ENCODE data around the gene NAV2. TPM values are rescaled to one million over a fixed set of nuclear protein-coding genes. Genes with fewer than 3 reads are reported as not detected.

Gene NAV2
- total RNA-seq, 1 experiment from 2014 or later = 22.7 TPM

DNA sequence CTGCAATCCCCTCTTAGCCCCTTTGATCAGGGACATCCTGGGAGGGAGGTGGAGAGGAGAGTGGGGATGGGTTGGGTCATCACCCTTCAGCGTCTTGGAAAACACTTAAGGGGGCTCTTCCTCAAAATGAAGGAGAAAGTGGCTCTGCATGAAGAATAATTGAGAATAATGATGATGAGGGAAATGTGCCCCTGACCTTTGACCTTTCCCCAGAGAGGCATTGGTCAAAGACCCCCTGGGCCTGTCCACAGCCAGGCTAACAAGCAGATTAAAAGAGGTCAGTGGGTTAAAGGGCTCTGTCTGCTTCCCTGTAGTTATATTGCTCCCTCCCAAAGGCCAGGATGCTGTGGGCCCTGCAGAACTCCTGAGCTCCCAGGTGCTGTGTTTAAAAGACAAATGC is 68.7 kb downstream of the NAV2 start:
- BruUV-seq (replicated peaks) = no TSS peak
- Histone ChIP-seq H3K9me3 (ENCODE audit: control insufficient read depth, insufficient read depth, low read depth, low read length) (no peaks in the 10 kb centered on the region), H3K27ac (ENCODE audit: low read length) (no peak overlapping the region), H3K4me3 (ENCODE audit: low read depth in 2 of 2, low read length in 2 of 2) (no peak overlapping the region), H3K27me3 (ENCODE audit: control insufficient read depth, insufficient read depth, low read length) (no peaks in the 10 kb centered on the region), H3K4me1 (ENCODE audit: control insufficient read depth, insufficient read depth, low read length) (peaks cover 6% of the 10 kb centered on the region; the same call in 1 of the 2 replicates), H3K36me3 (ENCODE audit: control insufficient read depth, insufficient read depth, low read length) (no peaks in the 10 kb centered on the region)
- TF ChIP-seq TCF7L2 (IDR thresholded peaks at IDR 0.05; ENCODE audit: low read depth, low read length) (no peak), POLR2AphosphoS5 (IDR thresholded peaks at IDR 0.05; ENCODE audit: low read depth, low read length) (no peak)
- TF ChIP-seq, protein P1, sequence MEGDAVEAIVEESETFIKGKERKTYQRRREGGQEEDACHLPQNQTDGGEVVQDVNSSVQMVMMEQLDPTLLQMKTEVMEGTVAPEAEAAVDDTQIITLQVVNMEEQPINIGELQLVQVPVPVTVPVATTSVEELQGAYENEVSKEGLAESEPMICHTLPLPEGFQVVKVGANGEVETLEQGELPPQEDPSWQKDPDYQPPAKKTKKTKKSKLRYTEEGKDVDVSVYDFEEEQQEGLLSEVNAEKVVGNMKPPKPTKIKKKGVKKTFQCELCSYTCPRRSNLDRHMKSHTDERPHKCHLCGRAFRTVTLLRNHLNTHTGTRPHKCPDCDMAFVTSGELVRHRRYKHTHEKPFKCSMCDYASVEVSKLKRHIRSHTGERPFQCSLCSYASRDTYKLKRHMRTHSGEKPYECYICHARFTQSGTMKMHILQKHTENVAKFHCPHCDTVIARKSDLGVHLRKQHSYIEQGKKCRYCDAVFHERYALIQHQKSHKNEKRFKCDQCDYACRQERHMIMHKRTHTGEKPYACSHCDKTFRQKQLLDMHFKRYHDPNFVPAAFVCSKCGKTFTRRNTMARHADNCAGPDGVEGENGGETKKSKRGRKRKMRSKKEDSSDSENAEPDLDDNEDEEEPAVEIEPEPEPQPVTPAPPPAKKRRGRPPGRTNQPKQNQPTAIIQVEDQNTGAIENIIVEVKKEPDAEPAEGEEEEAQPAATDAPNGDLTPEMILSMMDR (IDR thresholded peaks at IDR 0.05) = no peak
- TF ChIP-seq, protein P2, sequence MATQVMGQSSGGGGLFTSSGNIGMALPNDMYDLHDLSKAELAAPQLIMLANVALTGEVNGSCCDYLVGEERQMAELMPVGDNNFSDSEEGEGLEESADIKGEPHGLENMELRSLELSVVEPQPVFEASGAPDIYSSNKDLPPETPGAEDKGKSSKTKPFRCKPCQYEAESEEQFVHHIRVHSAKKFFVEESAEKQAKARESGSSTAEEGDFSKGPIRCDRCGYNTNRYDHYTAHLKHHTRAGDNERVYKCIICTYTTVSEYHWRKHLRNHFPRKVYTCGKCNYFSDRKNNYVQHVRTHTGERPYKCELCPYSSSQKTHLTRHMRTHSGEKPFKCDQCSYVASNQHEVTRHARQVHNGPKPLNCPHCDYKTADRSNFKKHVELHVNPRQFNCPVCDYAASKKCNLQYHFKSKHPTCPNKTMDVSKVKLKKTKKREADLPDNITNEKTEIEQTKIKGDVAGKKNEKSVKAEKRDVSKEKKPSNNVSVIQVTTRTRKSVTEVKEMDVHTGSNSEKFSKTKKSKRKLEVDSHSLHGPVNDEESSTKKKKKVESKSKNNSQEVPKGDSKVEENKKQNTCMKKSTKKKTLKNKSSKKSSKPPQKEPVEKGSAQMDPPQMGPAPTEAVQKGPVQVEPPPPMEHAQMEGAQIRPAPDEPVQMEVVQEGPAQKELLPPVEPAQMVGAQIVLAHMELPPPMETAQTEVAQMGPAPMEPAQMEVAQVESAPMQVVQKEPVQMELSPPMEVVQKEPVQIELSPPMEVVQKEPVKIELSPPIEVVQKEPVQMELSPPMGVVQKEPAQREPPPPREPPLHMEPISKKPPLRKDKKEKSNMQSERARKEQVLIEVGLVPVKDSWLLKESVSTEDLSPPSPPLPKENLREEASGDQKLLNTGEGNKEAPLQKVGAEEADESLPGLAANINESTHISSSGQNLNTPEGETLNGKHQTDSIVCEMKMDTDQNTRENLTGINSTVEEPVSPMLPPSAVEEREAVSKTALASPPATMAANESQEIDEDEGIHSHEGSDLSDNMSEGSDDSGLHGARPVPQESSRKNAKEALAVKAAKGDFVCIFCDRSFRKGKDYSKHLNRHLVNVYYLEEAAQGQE (IDR thresholded peaks at IDR 0.05; ENCODE audit: insufficient read depth in 1 of 2, low read depth in 2 of 2, low read length in 1 of 2) = no peak
- in situ Hi-C loops (cut with HindIII; ENCODE audit: low pct_unique_long_range_greater_than_20kb, low sequenced_read_pairs) = no loop called here
- no peak for ATAC-seq
- intact Hi-C loops (cut with micrococcal nuclease; ENCODE audit: unreplicated experiment) = no loop called here
- ChIA-PET POLR2A (interaction anchor here (0.6 kb wide), 1 partner anchor 141 kb away, joined by 4 read pairs; no protein-coding TSS in a partner anchor), CTCF (no interaction called here)
- no peak for DNase-seq (ENCODE audit: low read depth, low spot score)

DNA sequence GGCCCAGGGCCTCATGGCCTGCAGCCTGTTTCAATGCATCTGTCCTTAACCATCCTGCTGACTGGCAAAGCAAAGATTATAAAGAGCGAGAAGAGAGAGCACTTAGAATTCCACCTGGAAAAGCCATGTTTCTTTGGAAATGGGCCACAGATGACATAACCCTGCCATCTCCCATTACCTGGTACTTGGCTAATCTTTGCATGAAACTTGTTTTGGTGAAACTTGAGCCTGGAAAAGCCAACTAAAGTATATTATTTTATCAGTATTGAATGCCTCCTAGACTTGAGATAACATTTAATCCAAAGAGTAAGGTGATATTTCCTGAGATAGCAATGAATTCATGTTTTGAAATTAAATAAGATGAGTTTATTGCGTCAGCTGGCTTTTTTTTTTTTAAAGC is 72.6 kb downstream of the NAV2 start:
- intact Hi-C loops (cut with micrococcal nuclease; ENCODE audit: unreplicated experiment) (no loop called here), in situ Hi-C loops (cut with HindIII; ENCODE audit: low pct_unique_long_range_greater_than_20kb, low sequenced_read_pairs) (no loop called here)
- no peaks in the 10 kb centered on the region for H3K27me3 ChIP-seq (ENCODE audit: control insufficient read depth, insufficient read depth, low read length)
- H3K36me3 ChIP-seq (ENCODE audit: control insufficient read depth, insufficient read depth, low read length) = no peaks in the 10 kb centered on the region
- H3K9me3 ChIP-seq (ENCODE audit: control insufficient read depth, insufficient read depth, low read depth, low read length) = no peaks in the 10 kb centered on the region
- ATAC-seq = no peak
- H3K4me3 ChIP-seq (ENCODE audit: low read depth in 2 of 2, low read length in 2 of 2) = no peak overlapping the region
- H3K4me1 ChIP-seq (ENCODE audit: control insufficient read depth, insufficient read depth, low read length) = no peaks in the 10 kb centered on the region; the same call in 1 of the 2 replicates
- no peak for DNase-seq (ENCODE audit: low read depth, low spot score)
- no TSS peak for BruUV-seq (replicated peaks)
- H3K27ac ChIP-seq (ENCODE audit: low read length) = no peak overlapping the region
- no peak for TF ChIP-seq SIN3A (IDR thresholded peaks at IDR 0.05; ENCODE audit: borderline replicate concordance, insufficient read depth, low read depth, low read length)
- TF ChIP-seq, protein P1 (IDR thresholded peaks at IDR 0.05) = no peak
- no peak for TF ChIP-seq POLR2AphosphoS5 (IDR thresholded peaks at IDR 0.05; ENCODE audit: low read depth, low read length)
- TF ChIP-seq TCF7L2 (IDR thresholded peaks at IDR 0.05; ENCODE audit: low read depth, low read length) = no peak
- TF ChIP-seq, protein P2 (IDR thresholded peaks at IDR 0.05; ENCODE audit: insufficient read depth in 1 of 2, low read depth in 2 of 2, low read length in 1 of 2) = no peak
- CTCF ChIA-PET = interaction anchor here (0.7 kb wide), 1 partner anchor 13 kb away, joined by 4 read pairs; no protein-coding TSS in a partner anchor
- POLR2A ChIA-PET = interaction anchor here (1.3 kb wide), 1 partner anchor 12 kb away, joined by 7 read pairs; no protein-coding TSS in a partner anchor
